Measurements from ENCODE around the gene CDK19. TPM values are rescaled to one million over a fixed set of nuclear protein-coding genes. Genes with fewer than 3 reads are reported as not detected.
"Not testable (repeated sequence)": the region's sequence is repeated elsewhere in the genome, so short reads cannot be mapped to it uniquely, and the experiment has no call there.

The CDK19 gene
- total RNA-seq, 1 donor from 2014 or later, result 20.0 TPM

GRCh38 chr6:110813338-110814101 lies 1.7 kb downstream of the CDK19 start:
- no peak for DNase-seq (ENCODE audit: low read depth)

GRCh38 chr6:110812719-110813118 lies 2.5 kb downstream of the CDK19 start:
- no peak for DNase-seq (ENCODE audit: low read depth)

- no peak for DNase-seq (ENCODE audit: low read depth)
These were observed 4.2 kb downstream of the CDK19 start for GRCh38 chr6:110810896-110811586.

- DNase-seq (ENCODE audit: low read depth), result no peak
These were observed 5.5 kb downstream of the CDK19 start for GRCh38 chr6:110809792-110810191.

- DNase-seq (ENCODE audit: low read depth), result not testable (repeated sequence)
These were observed 13.1 kb downstream of the CDK19 start for GRCh38 chr6:110802175-110802574.

GRCh38 chr6:110800839-110801196 lies 14.5 kb downstream of the CDK19 start:
- DNase-seq (ENCODE audit: low read depth), result no peak

- DNase-seq (ENCODE audit: low read depth), result no peak
These were observed 15.0 kb downstream of the CDK19 start for GRCh38 chr6:110800196-110800838.

- no peak for DNase-seq (ENCODE audit: low read depth)
These were observed 15.6 kb downstream of the CDK19 start for GRCh38 chr6:110799655-110800054.

- DNase-seq (ENCODE audit: low read depth), result no peak
These were observed 16.1 kb downstream of the CDK19 start for GRCh38 chr6:110799189-110799588.

GRCh38 chr6:110795271-110795670 lies 20.0 kb downstream of the CDK19 start:
- DNase-seq (ENCODE audit: low read depth), result peak; percentile 6

- DNase-seq (ENCODE audit: low read depth), result no peak
These were observed 28.6 kb downstream of the CDK19 start for GRCh38 chr6:110786696-110787095.

- peak; percentile 58 for DNase-seq (ENCODE audit: low read depth)
These were observed 29.0 kb downstream of the CDK19 start for GRCh38 chr6:110786271-110786670.

- no peak for DNase-seq (ENCODE audit: low read depth)
These were observed 30.7 kb downstream of the CDK19 start for GRCh38 chr6:110784610-110784979.

- DNase-seq (ENCODE audit: low read depth), result no peak
These were observed 33.6 kb downstream of the CDK19 start for GRCh38 chr6:110781522-110782214.

GRCh38 chr6:110778333-110778732 lies 36.9 kb downstream of the CDK19 start:
- DNase-seq (ENCODE audit: low read depth), result no peak

- no peak for DNase-seq (ENCODE audit: low read depth)
These were observed 37.6 kb downstream of the CDK19 start for GRCh38 chr6:110777636-110778035.

- no peak for DNase-seq (ENCODE audit: low read depth)
These were observed 38.9 kb downstream of the CDK19 start for GRCh38 chr6:110776413-110776812.

GRCh38 chr6:110769923-110770322 lies 45.3 kb downstream of the CDK19 start:
- DNase-seq (ENCODE audit: low read depth), result no peak

GRCh38 chr6:110768057-110768456 lies 47.2 kb downstream of the CDK19 start:
- DNase-seq (ENCODE audit: low read depth), result no peak

GRCh38 chr6:110761371-110761770 lies 53.9 kb downstream of the CDK19 start:
- no peak for DNase-seq (ENCODE audit: low read depth)

GRCh38 chr6:110760589-110760988 lies 54.7 kb downstream of the CDK19 start:
- DNase-seq (ENCODE audit: low read depth), result no peak

- not testable (repeated sequence) for DNase-seq (ENCODE audit: low read depth)
These were observed 55.2 kb downstream of the CDK19 start for GRCh38 chr6:110760098-110760497.

Measured in renal cortical epithelial cell (primary cell).